ENCODE results near the gene SPC24.
"Not testable (repeated sequence)": the region's sequence is repeated elsewhere in the genome, so short reads cannot be mapped to it uniquely, and the experiment has no call there.

Gene SPC24

DNA sequence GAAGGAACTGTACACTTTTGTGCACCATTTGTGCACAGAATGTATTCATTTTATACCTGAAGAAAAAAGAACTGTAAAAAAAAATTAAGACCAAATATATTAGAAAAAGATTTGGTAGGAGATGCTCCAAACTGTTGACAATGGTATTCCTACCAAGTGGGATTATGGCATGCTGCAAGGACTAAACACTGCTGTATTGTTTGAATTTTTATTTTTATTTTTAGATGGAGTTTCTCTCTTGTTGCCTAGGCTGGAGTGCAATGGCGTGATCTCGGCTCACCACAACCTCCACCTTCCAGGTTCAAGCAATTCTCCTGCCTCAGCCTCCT is 4.8 kb upstream of the SPC24 start:
- not testable (repeated sequence) for ATAC-seq; H3K36me3 Mint-ChIP-seq (ENCODE audit: low read depth)

DNA sequence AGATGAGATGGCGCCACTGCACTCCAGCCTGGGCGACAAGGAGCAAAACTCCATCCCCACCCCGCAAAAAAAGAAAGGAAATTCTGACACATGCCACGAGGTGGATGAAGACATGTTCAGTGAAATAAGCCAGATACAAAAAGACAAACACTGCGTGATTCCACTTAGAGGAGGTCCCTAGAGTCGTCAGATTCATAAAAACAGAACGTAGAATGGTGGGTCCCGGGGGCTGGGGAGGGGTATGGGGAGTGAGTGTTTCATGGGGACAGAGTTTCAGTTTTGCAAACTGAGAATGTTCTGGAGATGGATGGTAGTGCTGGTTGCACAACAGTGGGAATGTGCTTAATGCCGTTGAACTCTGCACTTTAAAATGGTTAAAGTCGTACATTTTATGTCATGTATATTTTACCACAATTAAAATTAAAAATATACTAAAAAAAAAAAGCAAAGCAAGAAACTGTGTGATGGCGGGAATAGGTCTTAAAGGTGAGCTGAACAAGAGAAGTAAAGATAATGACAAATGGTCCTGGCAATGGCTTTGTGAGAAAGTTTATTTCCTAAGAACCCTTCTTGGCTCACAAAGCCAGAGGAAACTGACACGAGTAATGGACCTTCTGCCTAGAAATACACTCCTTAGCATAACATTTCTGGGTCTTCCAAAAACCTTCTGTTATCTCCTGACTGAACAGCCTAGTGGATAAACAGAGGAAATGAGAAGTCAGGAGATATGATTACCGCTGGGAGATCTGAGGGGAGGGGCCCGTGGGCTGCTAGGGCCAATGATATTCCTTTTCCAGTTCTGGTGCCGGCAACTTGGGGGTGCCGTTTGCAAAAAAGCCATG is 4.2 kb upstream of the SPC24 start:
- Mint-ChIP-seq H3K9me3 (no peaks in the 10 kb centered on the region), H3K36me3 (ENCODE audit: low read depth) (no peaks in the 10 kb centered on the region), H3K27me3 (no peaks in the 10 kb centered on the region), H3K4me3 (no peak overlapping the region), H3K27ac (no peak overlapping the region), H3K4me1 (peaks cover 9% of the 10 kb centered on the region)
- no peak for ATAC-seq
- DNase-seq: no peak

More for the DNA sequence above, 4.8 kb upstream of the SPC24 start:
- H3K27me3 Mint-ChIP-seq, H3K4me3 Mint-ChIP-seq, H3K27ac Mint-ChIP-seq, H3K4me1 Mint-ChIP-seq, DNase-seq, H3K9me3 Mint-ChIP-seq: not testable (repeated sequence)

DNA sequence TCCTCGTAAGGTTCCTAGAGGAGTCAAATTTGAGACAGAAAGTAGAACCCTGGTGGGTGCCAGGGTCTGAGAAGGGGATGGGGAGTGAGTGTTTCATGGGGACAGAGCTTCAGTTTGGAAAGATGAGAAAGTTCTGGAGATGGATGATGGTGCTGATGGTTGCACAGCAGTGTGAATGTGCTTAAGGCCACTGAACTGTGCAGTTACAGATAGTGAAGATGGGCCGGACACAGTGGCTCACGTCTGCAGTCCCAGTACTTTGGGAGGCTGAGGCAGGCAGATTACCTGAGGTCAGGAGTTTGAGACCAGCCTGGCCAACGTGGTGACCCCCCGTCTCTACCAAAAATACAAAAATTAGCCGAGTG is 917 bp downstream of the SPC24 start:
- peak overlapping the region; percentile 29 for H3K27ac Mint-ChIP-seq
- no peaks in the 10 kb centered on the region for H3K9me3 Mint-ChIP-seq
- DNase-seq (no peak), ATAC-seq (no peak)
- H3K27me3 Mint-ChIP-seq: no peaks in the 10 kb centered on the region
- H3K4me1 Mint-ChIP-seq: peaks cover 16% of the 10 kb centered on the region
- peaks cover 11% of the 10 kb centered on the region for H3K36me3 Mint-ChIP-seq (ENCODE audit: low read depth)
- H3K4me3 Mint-ChIP-seq: peak overlapping the region; percentile 84

DNA sequence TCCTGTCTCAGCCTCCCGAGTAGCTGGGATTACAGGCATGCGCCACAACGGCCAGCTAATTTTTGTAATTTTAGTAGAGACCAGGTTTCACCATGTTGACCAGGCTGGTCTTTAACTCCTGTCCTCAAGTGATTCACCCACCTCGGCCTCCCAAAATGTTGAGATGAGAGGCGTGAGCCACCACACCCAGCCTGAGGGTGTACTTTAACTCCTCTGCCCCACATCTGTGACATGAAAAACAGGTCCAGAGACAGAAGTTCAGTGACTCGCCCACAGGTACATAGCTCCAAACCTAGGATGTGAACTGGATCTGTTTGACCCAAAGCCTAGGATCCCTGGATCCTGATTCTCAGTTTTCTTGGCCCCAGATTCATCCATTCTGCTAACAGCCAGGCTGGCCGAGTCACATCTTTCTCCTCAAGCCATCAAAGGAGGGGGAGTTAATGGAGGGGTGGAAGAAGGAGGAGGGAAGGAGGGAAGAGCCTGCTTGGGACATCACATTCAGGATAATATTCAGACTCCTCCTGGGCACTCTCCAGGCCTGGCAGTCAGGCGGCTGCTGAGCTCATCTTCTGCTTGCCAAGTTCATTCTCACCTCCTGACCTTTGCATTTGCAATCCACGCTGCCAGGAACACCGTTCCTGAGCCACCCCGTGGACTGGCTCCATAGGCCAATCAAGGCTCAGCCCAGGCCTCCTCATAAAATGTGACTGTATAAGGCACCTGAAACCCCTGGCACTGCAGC is 3.1 kb downstream of the SPC24 start:
- no peak overlapping the region for H3K4me3 Mint-ChIP-seq

DNA sequence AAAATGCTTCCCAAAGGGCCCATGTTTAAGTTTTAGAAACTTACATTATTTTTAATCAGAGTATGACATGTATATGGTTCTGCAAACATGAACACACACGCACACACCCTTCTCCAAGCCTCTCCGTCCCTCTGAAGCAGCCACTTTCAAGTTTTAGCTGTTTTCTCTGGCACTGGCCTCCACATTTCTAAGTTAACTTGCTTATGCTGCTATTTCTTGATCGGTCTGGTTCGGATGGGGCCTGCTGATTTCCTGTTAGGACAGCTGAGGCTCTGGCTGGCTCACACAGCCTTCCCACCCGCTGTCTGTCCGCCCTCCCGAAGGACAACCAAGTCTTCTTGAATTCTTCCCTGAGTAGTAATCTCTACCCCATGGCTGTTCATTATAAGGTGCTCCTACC is 4.4 kb downstream of the SPC24 start:
- Mint-ChIP-seq H3K27ac (no peak overlapping the region), H3K4me1 (peaks cover 14% of the 10 kb centered on the region), H3K4me3 (no peak overlapping the region), H3K9me3 (no peaks in the 10 kb centered on the region), H3K36me3 (ENCODE audit: low read depth) (peaks cover 20% of the 10 kb centered on the region), H3K27me3 (no peaks in the 10 kb centered on the region)
- DNase-seq (no peak), ATAC-seq (no peak)

More for the DNA sequence above, 3.1 kb downstream of the SPC24 start:
- no peaks in the 10 kb centered on the region for H3K9me3 Mint-ChIP-seq
- peaks cover 16% of the 10 kb centered on the region for H3K4me1 Mint-ChIP-seq
- DNase-seq: no peak
- ATAC-seq: no peak
- no peaks in the 10 kb centered on the region for H3K27me3 Mint-ChIP-seq
- H3K27ac Mint-ChIP-seq: no peak overlapping the region
- peaks cover 17% of the 10 kb centered on the region for H3K36me3 Mint-ChIP-seq (ENCODE audit: low read depth)

DNA sequence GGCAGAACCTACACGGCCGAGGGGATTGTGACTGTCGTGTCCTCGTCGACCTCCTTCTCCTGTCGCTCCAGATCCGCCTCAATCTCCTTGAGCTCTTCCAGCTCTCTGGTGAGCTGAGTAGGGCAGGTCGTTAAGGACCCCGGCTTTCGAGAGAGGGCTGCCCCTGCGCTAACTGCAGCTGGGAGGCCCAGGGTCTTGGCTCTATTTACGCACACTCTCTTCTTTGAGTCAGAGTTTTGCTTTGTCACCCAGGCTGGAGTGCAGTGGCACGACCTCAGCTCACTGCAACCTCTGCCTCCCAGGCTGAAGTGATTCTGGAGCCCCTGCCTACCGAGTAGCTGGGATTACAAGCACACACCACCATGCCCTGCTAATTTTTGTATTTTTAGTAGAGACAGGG is 7.6 kb downstream of the SPC24 start:
- no peaks in the 10 kb centered on the region for H3K9me3 Mint-ChIP-seq
- H3K27ac Mint-ChIP-seq: no peak overlapping the region
- ATAC-seq: no peak
- no peak for DNase-seq
- H3K36me3 Mint-ChIP-seq (ENCODE audit: low read depth): peaks cover 27% of the 10 kb centered on the region
- no peaks in the 10 kb centered on the region for H3K4me1 Mint-ChIP-seq
- H3K27me3 Mint-ChIP-seq: no peaks in the 10 kb centered on the region
- H3K4me3 Mint-ChIP-seq: no peak overlapping the region

DNA sequence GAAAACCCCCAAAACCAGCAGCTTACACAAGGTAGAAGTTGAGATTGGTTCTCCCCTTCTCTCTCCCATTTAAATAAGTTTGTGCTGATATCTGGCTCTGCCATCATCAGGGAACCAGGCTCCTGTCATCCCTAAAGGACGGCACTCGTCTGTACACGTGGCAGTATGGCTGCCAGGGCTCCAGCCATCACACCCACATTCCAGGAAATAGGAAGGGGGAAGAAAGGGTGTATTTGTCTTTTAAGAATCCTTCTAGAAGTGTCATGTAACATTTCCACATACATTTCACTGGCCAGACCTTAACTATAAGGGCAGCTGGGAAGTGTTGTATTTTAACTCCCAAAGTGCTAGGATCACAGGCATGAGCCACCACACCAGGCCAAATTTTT is 10.1 kb downstream of the SPC24 start:
- no peak for DNase-seq
- H3K27ac Mint-ChIP-seq: no peak overlapping the region
- H3K9me3 Mint-ChIP-seq: no peaks in the 10 kb centered on the region
- no peak overlapping the region for H3K4me3 Mint-ChIP-seq
- no peaks in the 10 kb centered on the region for H3K4me1 Mint-ChIP-seq
- ATAC-seq: no peak
- peaks cover 20% of the 10 kb centered on the region for H3K36me3 Mint-ChIP-seq (ENCODE audit: low read depth)
- H3K27me3 Mint-ChIP-seq: no peaks in the 10 kb centered on the region

DNA sequence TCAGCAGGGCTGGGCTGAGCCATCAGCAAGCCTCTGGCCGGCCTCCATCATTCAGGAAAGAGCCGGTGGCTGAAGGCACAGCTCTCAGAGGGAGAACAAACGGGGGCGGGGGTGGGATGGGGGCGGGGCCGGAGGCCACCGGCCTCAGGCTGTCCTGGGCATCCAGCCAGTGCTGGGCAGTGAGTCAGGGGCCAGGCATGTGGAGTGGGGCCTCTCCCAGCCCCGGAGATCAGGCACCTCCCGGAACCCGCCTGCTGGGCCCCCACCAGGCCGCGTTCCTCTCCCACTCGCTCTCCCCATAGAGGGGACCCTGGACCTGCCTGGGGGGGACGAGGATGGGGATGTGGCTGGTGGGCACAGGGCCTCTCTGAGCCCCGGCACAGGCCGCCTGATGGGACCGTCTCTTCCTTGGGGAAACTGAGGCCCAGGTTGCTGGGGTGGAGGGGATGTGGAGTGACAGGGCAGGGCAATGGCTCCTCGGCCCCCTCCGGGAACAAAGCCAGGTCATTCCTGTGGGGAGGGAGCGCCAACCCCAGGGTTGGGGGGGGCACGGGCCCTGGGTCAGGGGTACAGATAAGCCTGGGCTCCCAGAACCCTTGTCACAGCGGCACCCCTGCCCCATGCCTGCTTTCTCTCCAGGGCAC is 12.9 kb downstream of the SPC24 start:
- no peaks in the 10 kb centered on the region for H3K27me3 Mint-ChIP-seq
- H3K4me3 Mint-ChIP-seq: no peak overlapping the region
- H3K9me3 Mint-ChIP-seq: no peaks in the 10 kb centered on the region
- no peak overlapping the region for H3K27ac Mint-ChIP-seq
- peaks cover 7% of the 10 kb centered on the region for H3K4me1 Mint-ChIP-seq
- no peak for DNase-seq
- H3K36me3 Mint-ChIP-seq (ENCODE audit: low read depth): peaks cover 14% of the 10 kb centered on the region
- ATAC-seq: no peak

DNA sequence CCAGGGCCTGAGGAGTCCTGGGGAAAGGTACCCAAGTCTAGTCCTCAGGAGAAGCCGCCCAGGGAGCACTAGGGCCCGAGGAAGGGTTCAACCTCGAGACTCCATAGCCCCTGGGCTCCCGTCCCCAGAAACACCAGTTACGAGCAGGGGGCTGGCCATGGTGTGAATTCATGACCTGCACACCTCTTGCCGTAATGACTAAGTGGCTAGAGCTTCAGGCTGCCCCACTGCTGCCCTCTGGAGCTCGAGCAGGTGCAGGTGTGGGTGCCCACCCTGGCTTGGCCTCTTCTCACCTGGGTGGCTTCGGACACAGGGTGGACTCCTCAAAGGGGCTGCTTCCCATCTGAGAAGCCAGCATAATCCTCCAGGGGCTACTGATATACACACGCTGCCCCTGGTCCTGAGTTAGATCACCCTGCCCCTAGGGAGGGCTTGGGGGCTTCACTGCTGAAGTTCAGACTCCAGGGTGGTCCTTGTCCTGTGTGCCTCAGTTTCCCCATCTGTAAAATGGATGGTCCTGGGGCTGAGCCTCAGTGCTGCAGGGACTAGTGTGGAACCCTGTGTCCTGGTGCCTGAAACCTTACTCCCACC is 13.6 kb downstream of the SPC24 start:
- Mint-ChIP-seq H3K36me3 (ENCODE audit: low read depth) (peaks cover 13% of the 10 kb centered on the region), H3K9me3 (no peaks in the 10 kb centered on the region), H3K4me3 (no peak overlapping the region), H3K27ac (no peak overlapping the region), H3K27me3 (no peaks in the 10 kb centered on the region), H3K4me1 (peaks cover 8% of the 10 kb centered on the region)
- no peak for DNase-seq
- ATAC-seq: no peak

DNA sequence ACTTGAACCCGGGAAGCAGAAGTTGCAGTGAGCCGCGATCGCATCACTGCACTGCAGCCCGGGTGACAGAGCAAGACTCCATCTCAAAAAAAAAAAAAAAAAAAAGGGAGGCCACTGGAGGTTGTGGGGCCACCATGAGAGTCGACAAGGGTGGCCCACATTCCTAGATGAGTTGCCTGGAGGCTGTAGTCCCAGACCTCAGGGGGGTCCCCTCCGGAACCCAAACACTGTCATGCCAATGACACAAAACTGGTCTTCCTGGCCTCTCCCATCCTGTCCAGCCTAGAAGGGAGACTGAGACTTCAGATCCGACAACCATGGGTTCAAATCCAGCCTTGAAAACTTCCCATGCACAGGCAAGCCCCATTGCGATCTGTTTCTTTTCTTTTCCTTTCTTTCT is 14.7 kb downstream of the SPC24 start:
- DNase-seq: no peak
- Mint-ChIP-seq H3K27me3 (no peaks in the 10 kb centered on the region), H3K27ac (no peak overlapping the region), H3K4me1 (peaks cover 8% of the 10 kb centered on the region), H3K4me3 (no peak overlapping the region), H3K9me3 (no peaks in the 10 kb centered on the region), H3K36me3 (ENCODE audit: low read depth) (peaks cover 8% of the 10 kb centered on the region)
- ATAC-seq: no peak

DNA sequence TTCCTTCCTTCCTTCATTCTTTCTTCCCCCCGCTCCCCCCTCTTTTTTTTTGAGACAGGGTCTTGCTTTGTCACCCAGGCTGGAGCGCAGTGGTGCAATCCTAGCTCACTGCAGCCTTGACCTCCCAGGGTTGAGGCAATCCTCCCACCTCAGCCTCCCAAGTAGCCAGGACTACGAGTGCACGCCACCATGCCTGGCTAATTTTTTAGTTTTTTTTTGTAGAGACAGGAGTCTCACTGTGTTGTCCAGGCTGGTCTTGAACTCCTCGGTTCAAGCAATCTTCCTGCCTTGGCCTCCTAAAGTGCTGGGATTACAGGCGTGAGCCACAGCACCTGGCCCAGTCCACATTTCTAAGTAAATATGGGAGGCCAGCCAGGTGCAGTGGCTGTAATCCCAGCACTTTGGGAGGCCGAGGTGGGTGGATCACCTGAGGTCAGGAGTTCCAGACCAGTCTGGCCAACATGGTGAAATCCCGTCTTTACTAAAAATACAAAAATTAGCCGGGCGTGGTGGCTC is 15.5 kb downstream of the SPC24 start:
- H3K36me3 Mint-ChIP-seq (ENCODE audit: low read depth); DNase-seq; H3K4me3 Mint-ChIP-seq; H3K27ac Mint-ChIP-seq; ATAC-seq; H3K9me3 Mint-ChIP-seq; H3K27me3 Mint-ChIP-seq; H3K4me1 Mint-ChIP-seq: not testable (repeated sequence)

DNA sequence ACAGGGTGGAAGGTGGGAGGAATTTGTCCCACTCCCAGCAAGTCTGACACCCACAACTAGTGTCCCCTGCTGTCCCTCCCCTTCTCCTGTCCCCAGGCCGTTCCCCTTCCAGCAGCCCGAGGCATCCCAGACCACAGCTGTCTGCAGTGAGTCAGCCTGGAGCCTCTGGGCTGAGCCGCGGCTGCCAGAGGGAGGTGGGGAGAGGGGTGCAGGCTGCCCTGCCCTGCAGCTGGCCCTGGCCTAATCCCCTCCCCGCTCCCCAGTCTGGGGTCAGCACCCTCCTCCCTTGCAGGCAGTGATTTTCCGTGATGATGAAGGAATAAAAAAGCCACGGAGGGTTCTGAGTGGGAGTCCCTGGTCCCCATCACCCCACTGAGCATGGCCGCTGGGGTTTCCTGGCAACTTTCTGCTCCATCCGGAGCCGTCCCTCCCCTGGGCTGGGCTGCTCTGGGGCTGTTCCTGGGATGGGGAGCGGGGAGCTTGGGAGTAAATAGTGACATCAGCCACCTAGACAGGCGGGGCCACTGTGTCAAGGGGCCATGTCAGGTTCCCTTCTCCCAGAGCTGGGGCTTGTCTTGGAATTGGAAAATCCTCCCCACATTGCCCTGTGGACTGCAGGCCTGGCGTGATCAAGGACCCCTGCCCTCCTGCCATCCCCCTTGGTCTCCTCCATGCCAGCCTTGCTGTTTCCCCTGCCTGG is 16.8 kb downstream of the SPC24 start:
- Mint-ChIP-seq H3K4me1 (peaks cover 8% of the 10 kb centered on the region), H3K27me3 (no peaks in the 10 kb centered on the region), H3K27ac (no peak overlapping the region), H3K36me3 (ENCODE audit: low read depth) (no peaks in the 10 kb centered on the region), H3K9me3 (no peaks in the 10 kb centered on the region), H3K4me3 (no peak overlapping the region)
- peak; percentile 8 for ATAC-seq
- DNase-seq: no peak

DNA sequence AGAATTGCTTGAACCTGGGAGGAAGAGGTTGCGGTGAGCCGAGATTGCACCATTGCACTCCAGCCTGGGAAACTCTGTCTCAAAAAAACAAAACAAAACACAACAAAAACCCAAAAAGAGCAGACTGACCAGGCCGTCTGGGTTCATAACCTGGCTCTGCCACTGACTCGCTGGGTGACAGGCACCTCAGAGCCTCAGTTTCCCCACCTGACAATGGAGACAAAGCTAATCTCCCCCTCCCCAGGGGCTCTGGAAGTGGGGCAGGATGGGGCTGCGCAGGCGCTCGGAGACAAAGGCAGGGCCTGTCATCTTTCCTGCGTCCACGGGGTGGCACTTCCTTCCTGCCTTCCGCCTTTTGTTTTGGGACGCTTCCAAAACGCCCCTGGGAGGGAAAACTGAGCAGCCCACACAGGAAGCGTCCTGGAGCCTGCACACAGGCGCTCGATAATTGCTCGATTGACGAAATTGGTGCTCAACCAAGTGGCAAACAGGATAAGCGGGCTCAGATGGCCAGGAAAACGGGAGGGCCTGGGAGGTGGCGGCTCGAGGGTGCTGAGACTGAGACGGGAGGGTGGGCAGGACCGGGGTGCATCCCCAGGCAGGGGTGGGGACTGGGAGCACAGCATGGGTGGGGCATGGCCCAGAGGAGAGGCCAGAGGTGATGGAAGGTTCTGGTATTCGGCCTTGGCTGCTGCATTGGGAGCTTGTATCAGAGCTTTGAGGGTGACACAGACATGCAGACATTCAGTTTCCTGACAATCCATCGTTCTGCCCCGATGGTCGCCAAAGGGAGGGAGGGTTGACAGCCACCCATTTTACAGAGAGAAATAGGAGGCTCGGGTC is 17.8 kb downstream of the SPC24 start:
- Mint-ChIP-seq H3K27me3 (no peaks in the 10 kb centered on the region), H3K9me3 (no peaks in the 10 kb centered on the region), H3K4me3 (peak overlapping the region; percentile 56), H3K36me3 (ENCODE audit: low read depth) (peaks cover 3% of the 10 kb centered on the region), H3K4me1 (peaks cover 8% of the 10 kb centered on the region), H3K27ac (peak overlapping the region; percentile 39)
- DNase-seq (peak; percentile 61), ATAC-seq (peak; percentile 52)

All from activated naive CD8-positive, alpha-beta T cell treated with anti-CD3 and anti-CD28 coated beads, Interleukin-2, amount 50 U/mL, for 24 hours (primary cell).